Kidney (tissue), 14 donors: Measurements from ENCODE around the gene MAMLD1. TPM values are rescaled to one million over a fixed set of nuclear protein-coding genes. Genes with fewer than 3 reads are reported as not detected.

ENCODE experiments used
- DNase-seq, 5 donors: peaks; one replicate each; pipeline ENCODE4 v3.0.0-alpha.2; 2013 to 2020
- FAIRE-seq: peaks from 2 replicates; lab custom pipeline; 2012; peaks lifted over from hg19 to GRCh38; lab: Jason Lieb, UNC
- H3K27ac ChIP-seq, 2 donors: one replicate each; pipeline ENCODE4 v1.7.0; 2013; ENCODE audit warnings: low read depth in 2 of 2, low read length in 2 of 2, inconsistent platforms in 1 of 2
- H3K27me3 ChIP-seq: one replicate; pipeline ENCODE4 v1.7.1; 2013; ENCODE audit warnings: low read length, inconsistent platforms; ENCODE audit not compliant: control insufficient read depth, insufficient read depth
- H3K36me3 ChIP-seq, 3 donors: one replicate each; pipeline versions ENCODE4 v1.7.0 to v1.7.1; 2013; ENCODE audit warnings: low read length in 3 of 3, control low read depth in 1 of 3, inconsistent platforms in 1 of 3; ENCODE audit not compliant: insufficient read depth in 3 of 3, control insufficient read depth in 2 of 3
- H3K4me1 ChIP-seq, 3 donors: one replicate each; pipeline versions ENCODE4 v1.7.0 to v1.7.1; 2013; ENCODE audit warnings: low read length in 3 of 3, inconsistent platforms in 1 of 3, low read depth in 1 of 3; ENCODE audit not compliant: control insufficient read depth in 2 of 3, insufficient read depth in 2 of 3
- H3K4me3 ChIP-seq, 3 donors: one replicate each; pipeline versions ENCODE4 v1.7.0 to v1.8.1; 2013; ENCODE audit warnings: low read length in 3 of 3, control low read depth in 1 of 3, inconsistent platforms in 1 of 3
- H3K9ac ChIP-seq, 3 donors: one replicate each; pipeline versions ENCODE4 v1.7.0 to v1.7.1; 2013; ENCODE audit warnings: low read length in 3 of 3, control low read depth in 1 of 3, inconsistent platforms in 1 of 3
- H3K9me3 ChIP-seq, 3 donors: one replicate each; pipeline versions ENCODE4 v1.7.0 to v1.7.1; 2013; ENCODE audit warnings: low read length in 3 of 3, control low read depth in 1 of 3, inconsistent platforms in 1 of 3; ENCODE audit not compliant: control insufficient read depth in 2 of 3, insufficient read depth in 1 of 3
- intact Hi-C: fragments of 100-400 bp; cut with DNase I; formaldehyde crosslinking; loops from one replicate; pipeline ENCODE4 v1.11.1; 2022
- polyA plus RNA-seq: library from polyadenylated mRNA; stranded (reverse); fragments of 350-450 nt; fragmentation: Illumina TruSeq; extraction: RNeasy Lipid Tissue Mini Kit (QIAGEN cat#74804); gene quantifications from one replicate; pipeline ENCODE4 v1.2.3, GENCODE V29; 2014; ENCODE audit warnings: low read depth, low replicate concordance; ENCODE audit not compliant: insufficient read depth
- total RNA-seq: library from RNA; stranded (reverse); fragmentation: NEBNext Ultra II Directional; extraction: Animal tissue kit (Norgen Biotek cat#: 25700); gene quantifications from one replicate; pipeline ENCODE4 v1.2.1, GENCODE V29; 2021
- TF ChIP-seq, protein P1 (sequence below): IDR thresholded peaks from 3 replicates; pipeline ENCODE4 v1.5.1; 2012; ENCODE audit warnings: mild to moderate bottlenecking, moderate library complexity, borderline replicate concordance; ENCODE audit not compliant: insufficient read depth; ENCODE audit errors: extremely low read depth
- donor health status: control.
- donor health status: control.
- donor health status: control.
- donor health status: control.
- donor health status: control.
- donor health status: DM: yes; HTN: yes; CAD: no.
- donor health status: Normal renal cell carcinoma (clear cell type).

Gene MAMLD1
- total and polyA plus RNA-seq, 2 donors from 2014 or later: 1.4 to 6.5 TPM

DNA sequence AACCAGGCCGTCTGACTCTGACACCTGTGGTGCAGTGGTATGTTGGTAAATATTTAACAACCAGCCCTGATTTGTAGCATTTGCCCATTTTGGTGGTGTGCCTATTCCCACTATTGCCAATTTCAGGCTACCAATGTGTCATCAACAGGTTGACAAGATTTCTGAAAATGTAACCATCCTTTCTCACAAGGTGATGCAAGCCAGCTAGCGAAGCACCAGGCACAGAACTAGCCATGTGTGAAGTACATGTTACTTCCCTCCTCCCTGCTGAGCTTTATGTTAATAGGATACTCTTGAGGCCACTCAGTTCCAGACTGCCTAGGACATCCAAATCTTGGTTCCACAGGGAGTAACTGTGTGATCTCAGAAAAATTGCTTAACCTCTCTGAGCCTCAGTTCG is 7.2 kb upstream of the MAMLD1 start:
- no peak overlapping the region for H3K4me3 ChIP-seq
- no peak for FAIRE-seq
- intact Hi-C loops: no loop called here

GRCh38 chrX:150357790-150358189 is 5.3 kb upstream of the MAMLD1 start:
- no peaks in the 10 kb centered on the region for H3K36me3 ChIP-seq
- no peak overlapping the region for H3K9ac ChIP-seq
- FAIRE-seq (no peak), DNase-seq (no peak)
- TF ChIP-seq, protein P1, sequence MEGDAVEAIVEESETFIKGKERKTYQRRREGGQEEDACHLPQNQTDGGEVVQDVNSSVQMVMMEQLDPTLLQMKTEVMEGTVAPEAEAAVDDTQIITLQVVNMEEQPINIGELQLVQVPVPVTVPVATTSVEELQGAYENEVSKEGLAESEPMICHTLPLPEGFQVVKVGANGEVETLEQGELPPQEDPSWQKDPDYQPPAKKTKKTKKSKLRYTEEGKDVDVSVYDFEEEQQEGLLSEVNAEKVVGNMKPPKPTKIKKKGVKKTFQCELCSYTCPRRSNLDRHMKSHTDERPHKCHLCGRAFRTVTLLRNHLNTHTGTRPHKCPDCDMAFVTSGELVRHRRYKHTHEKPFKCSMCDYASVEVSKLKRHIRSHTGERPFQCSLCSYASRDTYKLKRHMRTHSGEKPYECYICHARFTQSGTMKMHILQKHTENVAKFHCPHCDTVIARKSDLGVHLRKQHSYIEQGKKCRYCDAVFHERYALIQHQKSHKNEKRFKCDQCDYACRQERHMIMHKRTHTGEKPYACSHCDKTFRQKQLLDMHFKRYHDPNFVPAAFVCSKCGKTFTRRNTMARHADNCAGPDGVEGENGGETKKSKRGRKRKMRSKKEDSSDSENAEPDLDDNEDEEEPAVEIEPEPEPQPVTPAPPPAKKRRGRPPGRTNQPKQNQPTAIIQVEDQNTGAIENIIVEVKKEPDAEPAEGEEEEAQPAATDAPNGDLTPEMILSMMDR: no peak
- H3K4me3 ChIP-seq: no peak overlapping the region
- H3K4me1 ChIP-seq: peaks cover 0 to 2% (median 0%) of the 10 kb centered on the region in 3 donors
- no peak overlapping the region for H3K27ac ChIP-seq
- intact Hi-C loops: no loop called here
- peaks cover 5% of the 10 kb centered on the region for H3K27me3 ChIP-seq
- no peaks in the 10 kb centered on the region for H3K9me3 ChIP-seq

More for the DNA sequence above, 7.2 kb upstream of the MAMLD1 start:
- H3K9ac ChIP-seq: no peak overlapping the region
- no peak overlapping the region for H3K27ac ChIP-seq
- TF ChIP-seq, protein P1: no peak
- H3K4me1 ChIP-seq: no peaks in the 10 kb centered on the region
- no peaks in the 10 kb centered on the region for H3K9me3 ChIP-seq
- no peaks in the 10 kb centered on the region for H3K36me3 ChIP-seq
- H3K27me3 ChIP-seq: peaks cover 5% of the 10 kb centered on the region
- DNase-seq: peak in 1 of 5 donors; percentile 5

GRCh38 chrX:150358651-150359050 is 4.5 kb upstream of the MAMLD1 start:
- H3K27me3 ChIP-seq: peaks cover 5% of the 10 kb centered on the region
- H3K36me3 ChIP-seq: no peaks in the 10 kb centered on the region
- H3K27ac ChIP-seq: no peak overlapping the region
- no peaks in the 10 kb centered on the region for H3K9me3 ChIP-seq
- no peak overlapping the region for H3K9ac ChIP-seq
- intact Hi-C loops: no loop called here
- TF ChIP-seq, protein P1: no peak
- H3K4me3 ChIP-seq: no peak overlapping the region
- no peak for FAIRE-seq
- no peak for DNase-seq
- H3K4me1 ChIP-seq: peaks cover 0 to 2% (median 0%) of the 10 kb centered on the region in 3 donors

DNA sequence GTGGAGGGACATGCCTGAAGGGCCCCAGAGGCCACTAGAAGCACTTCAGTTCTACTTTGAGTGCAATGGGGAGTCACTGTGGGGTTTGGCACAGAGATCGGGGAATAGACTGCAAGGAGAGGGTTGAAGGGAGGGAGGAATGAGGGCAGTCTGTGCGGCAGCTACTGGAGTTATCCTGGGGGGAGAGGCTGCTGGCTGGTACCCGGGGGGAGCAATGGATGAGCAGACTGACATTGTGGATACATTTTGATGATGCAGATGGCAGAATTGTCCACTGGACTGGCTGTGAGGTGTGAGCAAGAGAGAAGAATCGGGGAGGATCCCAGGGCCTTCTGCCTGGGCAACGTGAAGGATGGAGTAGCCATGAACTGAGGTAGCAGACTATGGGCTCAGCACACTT is 2.8 kb upstream of the MAMLD1 start:
- H3K4me1 ChIP-seq: peaks cover 0 to 2% (median 0%) of the 10 kb centered on the region in 3 donors
- DNase-seq (peak in 1 of 5 donors; percentile 5), FAIRE-seq (no peak)
- no peaks in the 10 kb centered on the region for H3K36me3 ChIP-seq
- no peaks in the 10 kb centered on the region for H3K9me3 ChIP-seq
- H3K4me3 ChIP-seq: no peak overlapping the region
- no peak overlapping the region for H3K9ac ChIP-seq
- H3K27ac ChIP-seq: no peak overlapping the region
- intact Hi-C loops: loop anchor here (10.0 kb wide), 1 partner anchor 396 kb away; no protein-coding TSS in a partner anchor
- TF ChIP-seq, protein P1: no peak
- H3K27me3 ChIP-seq: peaks cover 5% of the 10 kb centered on the region
